ENCODE data around the gene EFNA5. TPM values are rescaled to one million over a fixed set of nuclear protein-coding genes. Genes with fewer than 3 reads are reported as not detected.

The EFNA5 gene
- total RNA-seq, result 20.8 TPM

- peak; percentile 65 for DNase-seq
Observed at GRCh38 chr5:107670932-107671741, at the start of gene EFNA5. Gene EFNA5 (minus strand): TSS chr5:107670937.

- DNase-seq, result no peak
Observed at GRCh38 chr5:107719034-107719606, 48.4 kb upstream of the EFNA5 start.

- no peak for DNase-seq
Observed at GRCh38 chr5:107717816-107718215, 47.1 kb upstream of the EFNA5 start.

- DNase-seq, result no peak
Observed at GRCh38 chr5:107713228-107713627, 42.5 kb upstream of the EFNA5 start.

GRCh38 chr5:107712359-107712870 is 41.7 kb upstream of the EFNA5 start:
- DNase-seq, result no peak

- DNase-seq, result no peak
Observed at GRCh38 chr5:107705402-107706014, 34.8 kb upstream of the EFNA5 start.

GRCh38 chr5:107704681-107705401 is 34.1 kb upstream of the EFNA5 start:
- no peak for DNase-seq

GRCh38 chr5:107700481-107700880 is 29.7 kb upstream of the EFNA5 start:
- DNase-seq, result peak; percentile 18

GRCh38 chr5:107699425-107699824 is 28.7 kb upstream of the EFNA5 start:
- DNase-seq, result no peak

GRCh38 chr5:107698286-107698685 is 27.5 kb upstream of the EFNA5 start:
- no peak for DNase-seq

GRCh38 chr5:107696498-107696897 is 25.8 kb upstream of the EFNA5 start:
- DNase-seq, result no peak

- no peak for DNase-seq
Observed at GRCh38 chr5:107696080-107696479, 25.3 kb upstream of the EFNA5 start.

GRCh38 chr5:107687937-107688336 is 17.2 kb upstream of the EFNA5 start:
- DNase-seq, result no peak

GRCh38 chr5:107687404-107687803 is 16.7 kb upstream of the EFNA5 start:
- DNase-seq, result no peak

GRCh38 chr5:107682533-107682932 is 11.8 kb upstream of the EFNA5 start:
- DNase-seq, result no peak

GRCh38 chr5:107680799-107681198 is 10.1 kb upstream of the EFNA5 start:
- DNase-seq, result no peak

GRCh38 chr5:107680099-107680498 is 9.4 kb upstream of the EFNA5 start:
- DNase-seq, result no peak

GRCh38 chr5:107676702-107677101 is 6.0 kb upstream of the EFNA5 start:
- DNase-seq, result no peak

- no peak for DNase-seq
Observed at GRCh38 chr5:107675201-107675600, 4.5 kb upstream of the EFNA5 start.

GRCh38 chr5:107674655-107675054 is 3.9 kb upstream of the EFNA5 start:
- no peak for DNase-seq

GRCh38 chr5:107673368-107674136 is 2.8 kb upstream of the EFNA5 start:
- DNase-seq, result peak; percentile 83

- peak; percentile 65 for DNase-seq
Observed at GRCh38 chr5:107673039-107673367, 2.3 kb upstream of the EFNA5 start.
